SK-N-SH (cell line): Measurements from ENCODE around the gene ZNF442. TPM values are rescaled to one million over a fixed set of nuclear protein-coding genes. Genes with fewer than 3 reads are reported as not detected.

Experiments
- CTCF ChIA-PET: fragments of 300-600, 350-600 bp; formaldehyde crosslinking; extraction: SDS; loops from one replicate; lab custom pipeline; 2021; lab: Yijun Ruan, JAX
- POLR2A ChIA-PET: fragments of 350-600 bp; sonication (Branson Sonifier 250); formaldehyde crosslinking; extraction: SDS; loops from one replicate; lab custom pipeline; 2020; ENCODE audit warnings: antibody characterized with exemption, inconsistent platforms; lab: Yijun Ruan, JAX
- DNase-seq: peaks from one replicate; pipeline ENCODE4 v3.0.0; 2012
- H2AFZ ChIP-seq: fragments of 200-600 bp; sonication (generic); 2 replicates; pipeline ENCODE4 v1.8.1; 2016; ENCODE audit warnings: antibody characterized with exemption, mild to moderate bottlenecking, low read depth
- H3F3A ChIP-seq: fragments of 200-600 bp; sonication (generic); replicated peaks from 2 replicates; pipeline ENCODE3; 2016; ENCODE audit warnings: antibody characterized with exemption, mild to moderate bottlenecking; ENCODE audit not compliant: insufficient read depth
- H3K27ac ChIP-seq, 2 experiments: fragments of 200-500 bp in 1 of 2; fragments of 200-600 bp in 1 of 2; sonication (Bioruptor generic) in 1 of 2; sonication (generic), shearing (Covaris generic) in 1 of 2; 2 replicates each; pipeline versions ENCODE4 v1.5.1 to v1.6.1; 2014 to 2016; ENCODE audit warnings: low read depth in 2 of 2, inconsistent platforms in 1 of 2, low read length in 1 of 2, mild to moderate bottlenecking in 1 of 2, mixed read lengths in 1 of 2
- H3K27me3 ChIP-seq: fragments of 200-600 bp; sonication (generic), shearing (Covaris generic); 2 replicates; pipeline ENCODE4 v1.6.1; 2016; ENCODE audit warnings: mixed run types; ENCODE audit not compliant: insufficient read depth
- H3K36me3 ChIP-seq, 2 experiments: fragments of 200-500 bp in 1 of 2; fragments of 200-600 bp in 1 of 2; sonication (Bioruptor generic) in 1 of 2; sonication (generic) in 1 of 2; replicated peaks in 1 of 2; 2 replicates each; pipeline versions ENCODE3 to v1.5.1; 2014 to 2016; ENCODE audit warnings: low read length in 1 of 2, mild to moderate bottlenecking in 1 of 2; ENCODE audit not compliant: insufficient read depth in 2 of 2, control insufficient read depth in 1 of 2
- H3K4me1 ChIP-seq, 2 experiments: fragments of 200-500 bp in 1 of 2; fragments of 200-600 bp in 1 of 2; sonication (Bioruptor generic) in 1 of 2; sonication (generic), shearing (Covaris generic) in 1 of 2; 2 replicates each; pipeline versions ENCODE4 v1.5.1 to v1.6.1; 2014 to 2016; ENCODE audit warnings: low read depth in 1 of 2, low read length in 1 of 2, mixed run types in 1 of 2; ENCODE audit not compliant: insufficient read depth in 2 of 2, control insufficient read depth in 1 of 2
- H3K4me2 ChIP-seq: fragments of 200-600 bp; sonication (generic), shearing (Covaris generic); 2 replicates; pipeline ENCODE4 v1.6.1; 2017; ENCODE audit warnings: mixed run types
- H3K4me3 ChIP-seq, 2 experiments: fragments of 200-500 bp in 1 of 2; fragments of 200-600 bp in 1 of 2; sonication (Bioruptor generic) in 1 of 2; sonication (generic), shearing (Covaris generic) in 1 of 2; 2 replicates each; pipeline versions ENCODE4 v1.5.1 to v1.8.1; 2014 to 2016; ENCODE audit warnings: low read depth in 2 of 2, inconsistent platforms in 1 of 2, low read length in 1 of 2, mild to moderate bottlenecking in 1 of 2, mixed read lengths in 1 of 2, moderate library complexity in 1 of 2
- H3K79me2 ChIP-seq: fragments of 200-600 bp; sonication (generic); 2 replicates; pipeline ENCODE4 v1.8.1; 2017; ENCODE audit warnings: mild to moderate bottlenecking; ENCODE audit not compliant: insufficient read depth
- H3K9ac ChIP-seq: fragments of 200-600 bp; sonication (generic); 2 replicates; pipeline ENCODE4 v1.6.1; 2017; ENCODE audit warnings: mixed run types
- H3K9me2 ChIP-seq: fragments of 200-600 bp; sonication (generic); 2 replicates; pipeline ENCODE4 v1.6.1; 2017; ENCODE audit warnings: mixed run types
- H3K9me3 ChIP-seq: fragments of 200-600 bp; sonication (generic); 2 replicates; pipeline ENCODE4 v1.6.1; 2017; ENCODE audit warnings: mixed run types, mild to moderate bottlenecking, moderate library complexity
- H4K20me1 ChIP-seq: fragments of 200-600 bp; sonication (generic); 2 replicates; pipeline ENCODE4 v1.6.1; 2017; ENCODE audit warnings: mild to moderate bottlenecking, mixed run types; ENCODE audit not compliant: insufficient read depth
- CHD2 ChIP-seq: fragments of 150-350 bp; IDR thresholded peaks from 2 replicates; pipeline ENCODE4 v1.6.1; 2018; ENCODE audit warnings: low read length; ENCODE audit not compliant: partially characterized antibody
- CTCF ChIP-seq: fragments of 200-600 bp; sonication (generic); IDR thresholded peaks from 2 replicates; pipeline ENCODE4 v1.6.1; 2017; ENCODE audit warnings: antibody characterized with exemption, mild to moderate bottlenecking, moderate library complexity
- ELF1 ChIP-seq: IDR thresholded peaks from 2 replicates; pipeline ENCODE4 v1.4.0; 2012
- EZH2phosphoT487 ChIP-seq: fragments of 200-600 bp; sonication (generic); IDR thresholded peaks from 2 replicates; pipeline ENCODE4 v1.6.1; 2017; ENCODE audit warnings: low read depth, mixed run types, mild to moderate bottlenecking, antibody characterized with exemption, moderate library complexity, borderline replicate concordance
- FOSL2 ChIP-seq: IDR thresholded peaks from 2 replicates; pipeline ENCODE4 v1.4.0; 2012; ENCODE audit warnings: low read depth, mild to moderate bottlenecking, moderate library complexity, borderline replicate concordance
- GABPA ChIP-seq: IDR thresholded peaks from 2 replicates; pipeline ENCODE4 v1.4.0; 2012; ENCODE audit warnings: low read depth, mild to moderate bottlenecking
- GATA2 ChIP-seq: sonication (generic); formaldehyde crosslinking; IDR thresholded peaks from 2 replicates; pipeline ENCODE4 v1.5.0; 2020; ENCODE audit warnings: mild to moderate bottlenecking, missing genetic modification reagents
- IRF3 ChIP-seq: fragments of 150-350 bp; IDR thresholded peaks from 2 replicates; pipeline ENCODE4 v1.6.1; 2016; ENCODE audit warnings: mild to moderate bottlenecking, low read depth, low read length
- MAX ChIP-seq: IDR thresholded peaks from 2 replicates; pipeline ENCODE4 v1.4.0; 2012; ENCODE audit warnings: low read depth
- MEF2A ChIP-seq: IDR thresholded peaks from 2 replicates; pipeline ENCODE4 v1.4.0; 2012; ENCODE audit warnings: low read depth, borderline replicate concordance
- MXI1 ChIP-seq: IDR thresholded peaks from 2 replicates; pipeline ENCODE4 v1.6.1; 2012; ENCODE audit warnings: mild to moderate bottlenecking, low read depth, low read length, improper control_type of control experiment
- NFIC ChIP-seq: IDR thresholded peaks from 2 replicates; pipeline ENCODE4 v1.4.0; 2012; ENCODE audit warnings: borderline replicate concordance
- NRF1 ChIP-seq: IDR thresholded peaks from 2 replicates; pipeline ENCODE4 v1.6.1; 2012; ENCODE audit warnings: low read depth, mild to moderate bottlenecking, low read length
- PBX3 ChIP-seq: IDR thresholded peaks from 2 replicates; pipeline ENCODE4; 2012
- POLR2AphosphoS5 ChIP-seq: IDR thresholded peaks from 2 replicates; pipeline ENCODE4 v1.6.1; 2012; ENCODE audit warnings: low read depth, low read length
- RAD21 ChIP-seq: IDR thresholded peaks from 2 replicates; pipeline ENCODE4 v1.6.1; 2012; ENCODE audit warnings: mild to moderate bottlenecking, low read length
- REST ChIP-seq: IDR thresholded peaks from 2 replicates; pipeline ENCODE4 v1.6.1; 2012; ENCODE audit warnings: mild to moderate bottlenecking, low read depth, low read length, moderate library complexity
- RXRA ChIP-seq: IDR thresholded peaks from 2 replicates; pipeline ENCODE4 v1.4.0; 2012; ENCODE audit warnings: low read depth, mild to moderate bottlenecking, borderline replicate concordance
- SMC3 ChIP-seq: IDR thresholded peaks from 2 replicates; pipeline ENCODE4 v1.6.1; 2012; ENCODE audit warnings: low read depth, low read length, improper control_type of control experiment
- TEAD4 ChIP-seq: IDR thresholded peaks from 2 replicates; pipeline ENCODE4 v1.4.0; 2012; ENCODE audit warnings: mild to moderate bottlenecking, borderline replicate concordance; ENCODE audit not compliant: insufficient read depth
- USF1 ChIP-seq: IDR thresholded peaks from 2 replicates; pipeline ENCODE4 v1.4.0; 2012; ENCODE audit warnings: low read depth, borderline replicate concordance
- WGBS: methylation state at CpG from one replicate; pipeline ENCODE4 v1.1.6; 2017; ENCODE audit warnings: low lambda C conversion rate; 5-methylcytosine and 5-hydroxymethylcytosine counted together
- polyA plus RNA-seq, 3 experiments: library from polyadenylated mRNA; depleted of rRNA; stranded (reverse); fragments of >200 nt; gene quantifications; 2 replicates each; pipeline ENCODE4 v1.2.3, GENCODE V29; 2012

ZNF442 gene
- polyA plus RNA-seq, 1 of the 3 experiments (the other 2 are of a cell fraction) = 0.43 TPM

GRCh38 chr19:12379732-12380443 lies 14.4 kb upstream of the ZNF442 start (continued):
- TF ChIP-seq USF1 (no peak), SMC3 (no peak), FOSL2 (no peak), CHD2 (no peak), ELF1 (no peak)

GRCh38 chr19:12374026-12374425 lies 8.5 kb upstream of the ZNF442 start:
- CTCF ChIA-PET = interaction anchor here (1.2 kb wide), 1 partner anchor 315 kb away, joined by 3 read pairs; no protein-coding TSS in a partner anchor
- no peaks in the 10 kb centered on the region for H3F3A ChIP-seq
- H3K9ac ChIP-seq = no peak overlapping the region
- TF ChIP-seq NRF1 (no peak), IRF3 (no peak), FOSL2 (no peak), NFIC (no peak), MEF2A (no peak), GABPA (no peak), MXI1 (no peak), USF1 (no peak), POLR2AphosphoS5 (no peak), TEAD4 (no peak), RXRA (no peak), CTCF (no peak), RAD21 (no peak), GATA2 (no peak), SMC3 (no peak), MAX (no peak), PBX3 (no peak), EZH2phosphoT487 (no peak), REST (no peak)
- no peak overlapping the region for H3K27ac ChIP-seq
- H4K20me1 ChIP-seq = no peaks in the 10 kb centered on the region
- no peaks in the 10 kb centered on the region for H3K79me2 ChIP-seq
- no peak overlapping the region for H3K4me2 ChIP-seq
- POLR2A ChIA-PET = no interaction called here
- H3K9me2 ChIP-seq = no peaks in the 10 kb centered on the region
- H3K4me1 ChIP-seq = no peaks in the 10 kb centered on the region
- 0 out of 2 replicates have a peak, but pooled peaks cover 3% of the 10 kb centered on the region for H3K9me3 ChIP-seq
- no peak overlapping the region for H2AFZ ChIP-seq
- no peaks in the 10 kb centered on the region for H3K36me3 ChIP-seq
- no peaks in the 10 kb centered on the region for H3K27me3 ChIP-seq
- WGBS = 0% methylated on average over 1 of the region's 1 CpG
- no peak overlapping the region for H3K4me3 ChIP-seq
- no peak for DNase-seq
